Spleen (tissue), 11 donors: ENCODE results near the gene RSPRY1. TPM values are rescaled to one million over a fixed set of nuclear protein-coding genes. Genes with fewer than 3 reads are reported as not detected.

Experiments
- DNase-seq: peaks from one replicate; pipeline ENCODE4 v3.0.0-alpha.2; 2020
- H3K27ac ChIP-seq, 8 donors: fragments of 200-600 bp; sonication (generic) in 7 of 8; 1 replicate in 4 of 8; 2 replicates in 4 of 8; pipeline versions ENCODE4 v1.5.0 to v1.8.0; 2016 to 2021; ENCODE audit warnings: inconsistent platforms in 4 of 8, mild to moderate bottlenecking in 4 of 8, moderate library complexity in 1 of 8
- H3K27me3 ChIP-seq, 7 donors: fragments of 200-600 bp; sonication (generic) in 6 of 7; replicated peaks in 1 of 7; 1 replicate in 4 of 7; 2 replicates in 3 of 7; pipeline versions ENCODE4 v1.5.0 to v1.8.0; 2016 to 2021; ENCODE audit warnings: inconsistent platforms in 3 of 7, mild to moderate bottlenecking in 1 of 7
- H3K36me3 ChIP-seq, 6 donors: fragments of 200-600 bp; sonication (generic) in 5 of 6; 1 replicate in 4 of 6; 2 replicates in 2 of 6; pipeline versions ENCODE4 v1.5.0 to v1.8.0; 2016 to 2021; ENCODE audit warnings: inconsistent platforms in 2 of 6
- H3K4me1 ChIP-seq, 6 donors: fragments of 200-600 bp; sonication (generic) in 5 of 6; 1 replicate in 3 of 6; 2 replicates in 3 of 6; pipeline versions ENCODE4 v1.5.0 to v1.8.0; 2016 to 2021; ENCODE audit warnings: inconsistent platforms in 3 of 6
- H3K4me3 ChIP-seq, 8 donors: fragments of 200-600 bp; sonication (generic) in 7 of 8; 1 replicate in 4 of 8; 2 replicates in 4 of 8; pipeline versions ENCODE4 v1.5.0 to v1.8.0; 2016 to 2021; ENCODE audit warnings: inconsistent platforms in 4 of 8, mild to moderate bottlenecking in 4 of 8, moderate library complexity in 2 of 8
- H3K9me3 ChIP-seq, 8 donors: fragments of 200-600 bp; sonication (generic) in 7 of 8; 1 replicate in 4 of 8; 2 replicates in 4 of 8; pipeline versions ENCODE4 v1.5.0 to v1.8.0; 2016 to 2021; ENCODE audit warnings: inconsistent platforms in 4 of 8
- POLR2A ChIP-seq, 3 donors: fragments of 450-650 bp; IDR thresholded peaks; one replicate each; pipeline ENCODE4 v1.5.1; 2017; ENCODE audit warnings: antibody characterized with exemption in 3 of 3, mild to moderate bottlenecking in 1 of 3
- POLR2AphosphoS5 ChIP-seq, 3 donors: sonication (generic); formaldehyde crosslinking; IDR thresholded peaks; one replicate each; pipeline ENCODE4 v1.5.1; 2017; ENCODE audit warnings: antibody characterized with exemption in 3 of 3
- WGBS, 5 donors: extraction: QIAGEN DNeasy Blood & Tissue Kit in 3 of 5; methylation state at CpG; one replicate each; pipeline versions ENCODE4 v1.1.5 to v1.1.7; 2013 to 2018; 5-methylcytosine and 5-hydroxymethylcytosine counted together
- intact Hi-C: fragments of 100-400 bp; cut with DNase I; formaldehyde crosslinking; loops from one replicate; pipeline ENCODE4 v1.15.0; 2023; ENCODE audit warnings: low total_unique reads
- polyA plus RNA-seq, 3 donors: library from polyadenylated mRNA; stranded (reverse); fragments of 200-250 nt; gene quantifications; one replicate each; pipeline ENCODE4 v1.2.1, GENCODE V29; 2013
- total RNA-seq, 7 donors: library from RNA; depleted of rRNA in 3 of 7; stranded (reverse); fragments of >200 nt in 3 of 7; fragmentation: NEBNext Ultra II Directional in 4 of 7; extraction: Animal tissue kit (Norgen Biotek cat#: 25700) in 4 of 7; gene quantifications; one replicate each; pipeline versions ENCODE4 v1.1.0 to v1.2.1, GENCODE V29; 2016 to 2021
- TF ChIP-seq, protein P1 (sequence below), 11 experiments: fragments of 200-600 bp in 7 of 11; fragments of 450-650 bp in 4 of 11; sonication (generic) in 4 of 11; IDR thresholded peaks in 8 of 11; conservative IDR thresholded peaks in 3 of 11; 1 replicate in 7 of 11; 2 replicates in 4 of 11; pipeline versions ENCODE4 v1.4.0 to v1.8.0; 2016 to 2021; ENCODE audit warnings: antibody characterized with exemption in 11 of 11, inconsistent platforms in 4 of 11, mild to moderate bottlenecking in 1 of 11
- donor health status: healthy with polysubstance abuse.
- donor health status: DM: no; HTN: no; CAD: no; lungs with moderate emphysema.
- donor health status: DM: no; HTN: no; CAD: no.
- donor health status: Bipolar disorder and iron deficiency.
- donor health status: healthy.
- donor health status: DM: no; HTN: no; CAD: no.
- donor health status: DM: yes; HTN: yes; CAD: no.

The RSPRY1 gene
- total and polyA plus RNA-seq, 10 donors, result 7.3 to 38.8 (median 29.4) TPM

DNA sequence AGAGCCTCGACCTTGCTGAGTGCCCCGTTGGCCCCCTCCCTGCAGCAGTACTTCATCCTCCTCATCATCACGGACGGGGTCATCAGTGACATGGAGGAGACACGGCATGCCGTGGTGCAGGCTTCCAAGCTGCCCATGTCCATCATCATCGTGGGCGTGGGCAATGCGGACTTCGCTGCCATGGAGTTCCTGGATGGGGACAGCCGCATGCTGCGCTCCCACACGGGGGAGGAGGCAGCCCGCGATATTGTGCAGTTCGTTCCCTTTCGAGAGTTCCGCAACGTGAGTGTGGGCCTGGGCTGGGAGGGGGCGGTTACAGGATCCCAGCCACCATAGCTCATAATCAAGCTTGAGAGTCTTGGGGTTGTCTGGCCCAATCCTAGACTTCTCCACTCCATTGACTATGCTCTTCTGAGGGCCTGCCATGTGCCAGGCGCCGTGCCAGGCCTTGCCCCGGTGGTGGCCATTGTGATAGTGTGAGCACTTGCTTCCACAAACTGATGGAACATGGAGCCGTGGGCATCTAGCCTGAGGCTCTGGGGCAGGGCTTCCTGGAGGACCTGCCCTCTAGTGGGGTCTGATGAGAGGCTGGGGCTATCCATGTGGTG lies 40.0 kb upstream of the RSPRY1 start:
- Histone ChIP-seq H3K4me3 (no peak overlapping the region), H3K4me1 (peaks cover 33 to 80% (median 60%) of the 10 kb centered on the region in 6 donors), H3K27ac (peak overlapping the region in 5 of 8 donors; percentile 14 to 77 (median 43)), H3K36me3 (peaks cover 0 to 54% (median 4%) of the 10 kb centered on the region in 6 donors), H3K27me3 (no peaks in the 10 kb centered on the region), H3K9me3 (no peaks in the 10 kb centered on the region)
- WGBS, 5 donors, result 61 to 86% (median 81%) methylated on average over 13 to 24 of the region's 24 CpGs
- DNase-seq, result peak; percentile 80
- intact Hi-C loops, result no loop called here
- TF ChIP-seq POLR2AphosphoS5 (IDR thresholded peaks at IDR 0.05), result peak; percentile 9 to 78 (median 59)
- no peak for TF ChIP-seq POLR2A (IDR thresholded peaks at IDR 0.05)

DNA sequence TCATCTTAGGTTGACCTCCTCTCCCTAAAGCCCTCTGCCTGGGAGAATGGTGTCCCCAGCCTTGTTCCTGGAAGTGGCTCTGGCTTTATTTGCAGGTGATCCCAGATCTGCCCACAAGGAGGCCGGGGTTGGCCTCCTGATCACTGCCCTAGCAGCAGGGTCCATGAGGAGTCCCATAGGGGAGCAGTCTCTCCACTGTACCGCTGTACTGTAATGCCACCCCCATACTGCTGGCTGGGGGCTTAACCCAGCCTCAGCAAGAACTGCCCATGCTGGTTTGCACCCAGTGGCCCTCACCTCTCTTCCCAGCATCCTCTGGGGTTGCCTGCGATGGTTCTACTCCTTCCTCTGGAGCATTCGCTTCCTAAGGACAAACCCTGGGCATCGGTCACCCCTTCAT lies 39.4 kb upstream of the RSPRY1 start:
- Histone ChIP-seq H3K4me3 (no peak overlapping the region), H3K4me1 (peaks cover 29 to 80% (median 58%) of the 10 kb centered on the region in 6 donors), H3K36me3 (peaks cover 0 to 57% (median 5%) of the 10 kb centered on the region in 6 donors), H3K27me3 (no peaks in the 10 kb centered on the region), H3K27ac (peak overlapping the region in 5 of 8 donors; percentile 7 to 77 (median 47)), H3K9me3 (no peaks in the 10 kb centered on the region)
- DNase-seq, result peak; percentile 35
- intact Hi-C loops, result no loop called here
- TF ChIP-seq POLR2A (IDR thresholded peaks at IDR 0.05) (no peak), POLR2AphosphoS5 (IDR thresholded peaks at IDR 0.05) (no peak)
- TF ChIP-seq, protein P1, sequence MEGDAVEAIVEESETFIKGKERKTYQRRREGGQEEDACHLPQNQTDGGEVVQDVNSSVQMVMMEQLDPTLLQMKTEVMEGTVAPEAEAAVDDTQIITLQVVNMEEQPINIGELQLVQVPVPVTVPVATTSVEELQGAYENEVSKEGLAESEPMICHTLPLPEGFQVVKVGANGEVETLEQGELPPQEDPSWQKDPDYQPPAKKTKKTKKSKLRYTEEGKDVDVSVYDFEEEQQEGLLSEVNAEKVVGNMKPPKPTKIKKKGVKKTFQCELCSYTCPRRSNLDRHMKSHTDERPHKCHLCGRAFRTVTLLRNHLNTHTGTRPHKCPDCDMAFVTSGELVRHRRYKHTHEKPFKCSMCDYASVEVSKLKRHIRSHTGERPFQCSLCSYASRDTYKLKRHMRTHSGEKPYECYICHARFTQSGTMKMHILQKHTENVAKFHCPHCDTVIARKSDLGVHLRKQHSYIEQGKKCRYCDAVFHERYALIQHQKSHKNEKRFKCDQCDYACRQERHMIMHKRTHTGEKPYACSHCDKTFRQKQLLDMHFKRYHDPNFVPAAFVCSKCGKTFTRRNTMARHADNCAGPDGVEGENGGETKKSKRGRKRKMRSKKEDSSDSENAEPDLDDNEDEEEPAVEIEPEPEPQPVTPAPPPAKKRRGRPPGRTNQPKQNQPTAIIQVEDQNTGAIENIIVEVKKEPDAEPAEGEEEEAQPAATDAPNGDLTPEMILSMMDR (IDR thresholded peaks at IDR 0.05 in 8 of 11, conservative IDR thresholded peaks at IDR 0.05 in 3 of 11), result no peak
- WGBS, 5 donors, result 79 to 100% (median 93%) methylated on average over 5 of the region's 5 CpGs

DNA sequence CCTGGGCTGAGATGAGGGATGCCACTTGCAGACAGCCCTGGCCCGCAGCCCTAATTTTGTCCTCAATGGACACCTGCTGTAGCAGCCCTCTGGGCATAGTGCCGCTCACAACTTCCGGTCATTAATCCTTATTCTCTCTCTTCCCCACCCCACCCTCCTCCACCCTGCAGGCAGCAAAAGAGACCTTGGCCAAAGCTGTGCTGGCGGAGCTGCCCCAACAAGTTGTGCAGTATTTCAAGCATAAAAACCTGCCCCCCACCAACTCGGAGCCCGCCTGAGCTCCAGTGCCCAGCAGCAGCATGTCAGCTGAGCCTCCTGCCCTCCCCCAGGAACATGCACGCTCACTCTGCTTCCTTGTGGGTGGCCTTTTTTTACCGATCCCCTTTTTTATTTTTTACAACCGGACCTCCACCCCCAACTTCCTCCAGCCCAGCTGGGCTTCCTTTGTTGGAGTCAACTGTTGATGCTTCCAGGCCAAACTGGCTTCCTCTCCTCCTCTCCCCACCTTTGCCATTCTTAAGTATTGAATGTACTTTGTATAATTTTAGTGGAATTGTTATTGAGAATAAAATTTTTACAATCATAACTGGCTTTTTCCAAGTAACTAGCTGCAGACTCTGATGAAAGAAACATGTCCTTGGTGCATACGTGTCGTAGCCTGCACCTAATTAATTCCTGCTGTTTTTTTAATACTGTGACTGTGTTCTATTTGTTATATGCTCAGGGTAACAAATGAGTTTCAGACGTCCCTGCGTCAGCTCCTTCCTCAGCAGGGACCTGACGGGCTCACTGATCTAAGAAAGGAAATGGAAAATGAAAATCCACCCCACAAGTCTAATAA lies 38.5 kb upstream of the RSPRY1 start:
- peak overlapping the region in 6 of 8 donors; percentile 30 to 77 (median 48) for H3K27ac ChIP-seq
- WGBS, 5 donors, result 19 to 29% (median 26%) methylated on average over 14 of the region's 14 CpGs
- H3K4me3 ChIP-seq, result no peak overlapping the region
- no peaks in the 10 kb centered on the region for H3K27me3 ChIP-seq
- peaks cover 0 to 65% (median 8%) of the 10 kb centered on the region in 6 donors for H3K36me3 ChIP-seq
- intact Hi-C loops, result no loop called here
- peak in 2 of 3 donors; percentile 17 to 44 for TF ChIP-seq POLR2AphosphoS5 (IDR thresholded peaks at IDR 0.05)
- TF ChIP-seq, protein P1 (IDR thresholded peaks at IDR 0.05 in 8 of 11, conservative IDR thresholded peaks at IDR 0.05 in 3 of 11), result no peak
- peak; percentile 72 for DNase-seq
- no peaks in the 10 kb centered on the region for H3K9me3 ChIP-seq
- peaks cover 22 to 80% (median 49%) of the 10 kb centered on the region in 6 donors for H3K4me1 ChIP-seq

DNA sequence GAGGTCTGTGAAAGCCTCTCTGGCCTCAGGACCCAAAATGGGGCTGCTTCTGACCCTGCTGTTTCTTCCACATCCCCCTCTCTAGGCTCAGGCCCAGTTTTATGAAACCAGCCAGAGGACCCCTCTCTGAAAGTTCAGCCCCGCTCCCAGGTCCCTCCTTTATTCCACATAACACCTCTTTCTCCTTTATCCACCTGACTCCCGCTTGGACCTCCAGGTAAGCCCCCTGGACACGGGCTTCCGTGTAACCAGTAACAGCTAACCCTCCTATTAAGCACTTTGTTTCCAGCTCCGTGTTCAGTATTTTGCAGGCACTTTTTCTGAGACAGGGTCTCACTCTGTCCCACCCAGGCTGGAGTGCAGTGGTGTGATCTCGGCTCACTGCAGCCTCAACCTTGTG lies 37.6 kb upstream of the RSPRY1 start:
- intact Hi-C loops, result no loop called here
- H3K27ac ChIP-seq, result peak overlapping the region in 5 of 8 donors; percentile 23 to 77 (median 48)
- 95 to 97% (median 96%) methylated on average over 6 of the region's 6 CpGs for WGBS, 5 donors
- no peaks in the 10 kb centered on the region for H3K27me3 ChIP-seq
- no peak for TF ChIP-seq POLR2AphosphoS5 (IDR thresholded peaks at IDR 0.05)
- TF ChIP-seq, protein P1 (IDR thresholded peaks at IDR 0.05 in 8 of 11, conservative IDR thresholded peaks at IDR 0.05 in 3 of 11), result no peak
- no peak for TF ChIP-seq POLR2A (IDR thresholded peaks at IDR 0.05)
- peaks cover 18 to 71% (median 42%) of the 10 kb centered on the region in 6 donors for H3K4me1 ChIP-seq
- H3K36me3 ChIP-seq, result peaks cover 0 to 73% (median 16%) of the 10 kb centered on the region in 6 donors
- no peak overlapping the region for H3K4me3 ChIP-seq
- H3K9me3 ChIP-seq, result no peaks in the 10 kb centered on the region
- peak; percentile 38 for DNase-seq
